ENCODE data around the gene PAF1. TPM values are rescaled to one million over a fixed set of nuclear protein-coding genes. Genes with fewer than 3 reads are reported as not detected.
A peak's percentile ranks its signal among the peaks of the same experiment; 100 is the strongest.

The PAF1 gene
- total and polyA plus RNA-seq, 2 of the 13 experiments (the other 11 are each of a cell fraction or from before 2014, with no cell fraction given) = 30.2 to 31.1 TPM

DNA sequence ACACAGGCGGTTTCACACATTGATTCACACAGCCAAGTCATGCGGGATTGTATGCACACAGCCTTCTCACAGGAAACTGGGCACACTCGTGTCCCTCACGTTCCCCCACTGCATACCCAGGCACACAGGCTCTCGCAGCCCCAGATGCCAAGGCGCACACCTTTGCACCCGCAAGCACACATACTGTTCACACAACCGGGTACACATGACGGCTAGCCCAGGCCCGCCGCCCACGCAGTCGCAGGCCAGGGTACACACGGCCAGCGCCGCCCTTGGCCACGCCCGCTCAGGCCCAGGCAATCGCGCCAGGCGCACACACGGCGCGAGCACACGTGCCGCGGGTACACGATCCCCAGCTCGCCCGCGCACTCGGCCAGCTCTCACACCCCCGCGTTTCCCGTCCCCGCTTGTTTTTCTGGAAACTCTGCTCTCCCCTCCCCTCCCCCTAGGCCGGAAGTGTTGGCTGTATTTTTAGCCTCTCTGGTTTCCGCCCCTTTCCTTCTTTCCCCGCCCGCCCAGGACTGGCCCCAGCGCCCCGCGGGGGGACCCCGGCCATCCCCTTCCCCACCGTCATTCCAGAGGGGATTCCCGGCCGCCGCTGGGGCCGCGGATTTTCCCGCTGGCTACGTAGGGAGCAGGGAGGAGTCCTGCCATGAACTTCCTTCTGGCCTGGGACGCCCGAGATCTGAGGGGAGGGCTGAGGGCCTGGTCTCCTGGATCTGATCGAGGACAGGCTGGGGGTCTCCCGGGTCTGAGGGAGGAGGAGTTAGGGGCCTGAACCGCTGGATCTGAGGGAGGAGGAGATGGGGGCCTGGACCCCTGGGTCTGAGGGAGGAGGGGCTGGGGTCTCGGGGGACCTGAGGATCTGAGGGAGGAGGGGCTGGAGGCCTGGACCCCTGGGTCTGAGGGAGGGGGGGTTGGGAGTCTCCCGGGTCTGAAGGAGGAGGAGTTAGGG is 11.7 kb upstream of the PAF1 start:
- no TSS peak for BruUV-seq (replicated peaks)
- intact Hi-C loops (cut with micrococcal nuclease; ENCODE audit: unreplicated experiment) = loop anchor here (5.0 kb wide), 1 partner anchor 1040 kb away; the partner anchor contains the start of gene SERTAD3
- TF ChIP-seq ZNF761 (CRISPR knock-in tag; conservative IDR thresholded peaks at IDR 0.05) (no peak), HNRNPK (IDR thresholded peaks at IDR 0.05; ENCODE audit: low read depth, low read length, poor library complexity, severe bottlenecking) (peak; percentile 80), ZBTB38 (CRISPR knock-in tag; IDR thresholded peaks at IDR 0.05) (peak; percentile 99), TGIF2 (CRISPR knock-in tag; IDR thresholded peaks at IDR 0.05) (no peak), ZNF160 (CRISPR knock-in tag; IDR thresholded peaks at IDR 0.05) (0 out of 2 replicates have a peak, but pooled peaks have one; percentile 7), ZFY (CRISPR knock-in tag; IDR thresholded peaks at IDR 0.05) (no peak), ZSCAN22 (CRISPR knock-in tag; IDR thresholded peaks at IDR 0.05) (0 out of 2 replicates have a peak, but pooled peaks have one; percentile 40), ZNF776 (CRISPR knock-in tag; IDR thresholded peaks at IDR 0.05) (no peak), HMG20B (CRISPR knock-in tag; conservative IDR thresholded peaks at IDR 0.05) (no peak), SAFB2 (CRISPR knock-in tag; IDR thresholded peaks at IDR 0.05; ENCODE audit: borderline replicate concordance, low read depth) (no peak), ZNF136 (CRISPR knock-in tag; IDR thresholded peaks at IDR 0.05; ENCODE audit: low read depth) (no peak), CAMTA2 (CRISPR knock-in tag; IDR thresholded peaks at IDR 0.05; ENCODE audit: borderline replicate concordance) (no peak), XRCC5 (optimal IDR thresholded peaks at IDR 0.05; ENCODE audit: low read length) (peak; percentile 5)
- TF ChIP-seq, protein P1, sequence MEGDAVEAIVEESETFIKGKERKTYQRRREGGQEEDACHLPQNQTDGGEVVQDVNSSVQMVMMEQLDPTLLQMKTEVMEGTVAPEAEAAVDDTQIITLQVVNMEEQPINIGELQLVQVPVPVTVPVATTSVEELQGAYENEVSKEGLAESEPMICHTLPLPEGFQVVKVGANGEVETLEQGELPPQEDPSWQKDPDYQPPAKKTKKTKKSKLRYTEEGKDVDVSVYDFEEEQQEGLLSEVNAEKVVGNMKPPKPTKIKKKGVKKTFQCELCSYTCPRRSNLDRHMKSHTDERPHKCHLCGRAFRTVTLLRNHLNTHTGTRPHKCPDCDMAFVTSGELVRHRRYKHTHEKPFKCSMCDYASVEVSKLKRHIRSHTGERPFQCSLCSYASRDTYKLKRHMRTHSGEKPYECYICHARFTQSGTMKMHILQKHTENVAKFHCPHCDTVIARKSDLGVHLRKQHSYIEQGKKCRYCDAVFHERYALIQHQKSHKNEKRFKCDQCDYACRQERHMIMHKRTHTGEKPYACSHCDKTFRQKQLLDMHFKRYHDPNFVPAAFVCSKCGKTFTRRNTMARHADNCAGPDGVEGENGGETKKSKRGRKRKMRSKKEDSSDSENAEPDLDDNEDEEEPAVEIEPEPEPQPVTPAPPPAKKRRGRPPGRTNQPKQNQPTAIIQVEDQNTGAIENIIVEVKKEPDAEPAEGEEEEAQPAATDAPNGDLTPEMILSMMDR (CRISPR knock-in tag; IDR thresholded peaks at IDR 0.05) = no peak
- TF ChIP-seq, protein P2, sequence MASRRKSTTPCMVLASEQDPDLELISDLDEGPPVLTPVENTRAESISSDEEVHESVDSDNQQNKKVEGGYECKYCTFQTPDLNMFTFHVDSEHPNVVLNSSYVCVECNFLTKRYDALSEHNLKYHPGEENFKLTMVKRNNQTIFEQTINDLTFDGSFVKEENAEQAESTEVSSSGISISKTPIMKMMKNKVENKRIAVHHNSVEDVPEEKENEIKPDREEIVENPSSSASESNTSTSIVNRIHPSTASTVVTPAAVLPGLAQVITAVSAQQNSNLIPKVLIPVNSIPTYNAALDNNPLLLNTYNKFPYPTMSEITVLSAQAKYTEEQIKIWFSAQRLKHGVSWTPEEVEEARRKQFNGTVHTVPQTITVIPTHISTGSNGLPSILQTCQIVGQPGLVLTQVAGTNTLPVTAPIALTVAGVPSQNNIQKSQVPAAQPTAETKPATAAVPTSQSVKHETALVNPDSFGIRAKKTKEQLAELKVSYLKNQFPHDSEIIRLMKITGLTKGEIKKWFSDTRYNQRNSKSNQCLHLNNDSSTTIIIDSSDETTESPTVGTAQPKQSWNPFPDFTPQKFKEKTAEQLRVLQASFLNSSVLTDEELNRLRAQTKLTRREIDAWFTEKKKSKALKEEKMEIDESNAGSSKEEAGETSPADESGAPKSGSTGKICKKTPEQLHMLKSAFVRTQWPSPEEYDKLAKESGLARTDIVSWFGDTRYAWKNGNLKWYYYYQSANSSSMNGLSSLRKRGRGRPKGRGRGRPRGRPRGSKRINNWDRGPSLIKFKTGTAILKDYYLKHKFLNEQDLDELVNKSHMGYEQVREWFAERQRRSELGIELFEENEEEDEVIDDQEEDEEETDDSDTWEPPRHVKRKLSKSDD (CRISPR knock-in tag; IDR thresholded peaks at IDR 0.05; ENCODE audit: low read depth) = peak; percentile 29; the same call in 1 of the 2 replicates
- TF ChIP-seq, protein P3, sequence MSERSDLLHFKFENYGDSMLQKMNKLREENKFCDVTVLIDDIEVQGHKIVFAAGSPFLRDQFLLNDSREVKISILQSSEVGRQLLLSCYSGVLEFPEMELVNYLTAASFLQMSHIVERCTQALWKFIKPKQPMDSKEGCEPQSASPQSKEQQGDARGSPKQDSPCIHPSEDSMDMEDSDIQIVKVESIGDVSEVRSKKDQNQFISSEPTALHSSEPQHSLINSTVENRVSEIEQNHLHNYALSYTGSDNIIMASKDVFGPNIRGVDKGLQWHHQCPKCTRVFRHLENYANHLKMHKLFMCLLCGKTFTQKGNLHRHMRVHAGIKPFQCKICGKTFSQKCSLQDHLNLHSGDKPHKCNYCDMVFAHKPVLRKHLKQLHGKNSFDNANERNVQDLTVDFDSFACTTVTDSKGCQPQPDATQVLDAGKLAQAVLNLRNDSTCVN (CRISPR knock-in tag; IDR thresholded peaks at IDR 0.05; ENCODE audit: borderline replicate concordance) = no peak
- TF ChIP-seq, protein P4, sequence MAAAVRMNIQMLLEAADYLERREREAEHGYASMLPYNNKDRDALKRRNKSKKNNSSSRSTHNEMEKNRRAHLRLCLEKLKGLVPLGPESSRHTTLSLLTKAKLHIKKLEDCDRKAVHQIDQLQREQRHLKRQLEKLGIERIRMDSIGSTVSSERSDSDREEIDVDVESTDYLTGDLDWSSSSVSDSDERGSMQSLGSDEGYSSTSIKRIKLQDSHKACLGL (CRISPR knock-in tag; IDR thresholded peaks at IDR 0.05) = 0 out of 2 replicates have a peak, but pooled peaks have one; percentile 7

More for the DNA sequence above, 11.7 kb upstream of the PAF1 start:
- in situ Hi-C loops (cut with HindIII; ENCODE audit: extremely low pct_ligation_motif_present, low pct_unique_long_range_greater_than_20kb) = no loop called here
- peaks cover 9% of the 10 kb centered on the region for H3K79me2 ChIP-seq (ENCODE audit: insufficient read depth, low read length)
- H3K27ac ChIP-seq (ENCODE audit: extremely low read length, insufficient read depth, low read length) = peak overlapping the region; percentile 98
- H3K4me1 ChIP-seq (ENCODE audit: insufficient read depth, low read length) = peaks cover 68% of the 10 kb centered on the region
- H2AFZ ChIP-seq (ENCODE audit: low read length) = no peak overlapping the region
- no peak for FAIRE-seq
- POLR2A ChIA-PET = interaction anchor here (1.4 to 2.7 kb wide), 8 partner anchors 9 to 38 kb away, joined by 3 to 64 read pairs (median 12); partner anchors contain the start of genes MED29, PAF1, PLEKHG2 and RPS16
- H3K4me3 ChIP-seq (replicated peaks in 1 of 3; ENCODE audit: insufficient read depth in 1 of 3, low read depth in 2 of 3, low read length in 3 of 3) = no peak overlapping the region
- WGBS (ENCODE audit: low lambda C conversion rate) = 88% methylated on average over 54 of the region's 59 CpGs
- H3K9me3 ChIP-seq (ENCODE audit: low read length) = no peaks in the 10 kb centered on the region
- H3K4me2 ChIP-seq (ENCODE audit: low read depth, low read length) = peak overlapping the region; percentile 67
- H3K27me3 ChIP-seq (ENCODE audit: control insufficient read depth in 1 of 2, insufficient read depth in 2 of 2, low read length in 2 of 2) = no peaks in the 10 kb centered on the region; a peak in 1 of 5 replicates
- peaks cover 8% of the 10 kb centered on the region; the same call in 1 of the 2 replicates for H4K20me1 ChIP-seq (ENCODE audit: insufficient read depth, low read length)
- no peak for DNase-seq (ENCODE audit: low spot score)
- no peaks in the 10 kb centered on the region for H3K36me3 ChIP-seq (replicated peaks in 1 of 2; ENCODE audit: control insufficient read depth in 1 of 2, insufficient read depth in 2 of 2, low read length in 2 of 2)
- ATAC-seq = no peak
- H3K9ac ChIP-seq (ENCODE audit: insufficient read depth, low read depth, low read length) = peak overlapping the region; percentile 77; the same call in 1 of the 2 replicates
- CTCF ChIA-PET (ENCODE audit: low intra/inter-chr PET ratio, low total read pairs) = no interaction called here

Data from HepG2 (cell line).